ACHN (cell line): ENCODE data around the gene THSD4.
"Not testable (repeated sequence)": the region's sequence is repeated elsewhere in the genome, so short reads cannot be mapped to it uniquely, and the experiment has no call there.

Experiments used
- DNase-seq: peaks from one replicate; pipeline ENCODE4 v3.0.0-alpha.2; 2015
- in situ Hi-C: cut with HindIII; loops from 2 replicates; pipeline ENCODE4 v1.10.0; 2017; ENCODE audit warnings: low sequenced_read_pairs, low pct_ligation_motif_present, low pct_unique_long_range_greater_than_20kb

THSD4 gene

GRCh38 chr15:71167445-71168165 is 52.3 kb downstream of the THSD4 start:
- in situ Hi-C loops = no loop called here
- no peak for DNase-seq

- DNase-seq = no peak
- in situ Hi-C loops = no loop called here
Measured at GRCh38 chr15:71168166-71168834, 53.0 kb downstream of the THSD4 start.

GRCh38 chr15:71170163-71170562 is 54.9 kb downstream of the THSD4 start:
- DNase-seq = no peak
- in situ Hi-C loops = no loop called here

- DNase-seq = no peak
- in situ Hi-C loops = no loop called here
Measured at GRCh38 chr15:71171195-71171594, 55.9 kb downstream of the THSD4 start.

GRCh38 chr15:71174360-71174759 is 59.1 kb downstream of the THSD4 start:
- in situ Hi-C loops, DNase-seq: not testable (repeated sequence)

- no peak for DNase-seq
Measured at GRCh38 chr15:71180986-71181853, 65.9 kb downstream of the THSD4 start.

GRCh38 chr15:71182522-71182921 is 67.3 kb downstream of the THSD4 start:
- DNase-seq = no peak
- in situ Hi-C loops = no loop called here

More at GRCh38 chr15:71180986-71181853, 65.9 kb downstream of the THSD4 start:
- in situ Hi-C loops = no loop called here

GRCh38 chr15:71183063-71183462 is 67.8 kb downstream of the THSD4 start:
- in situ Hi-C loops = no loop called here
- DNase-seq = no peak

- no peak for DNase-seq
- in situ Hi-C loops = no loop called here
Measured at GRCh38 chr15:71185706-71186105, 70.4 kb downstream of the THSD4 start.

GRCh38 chr15:71186267-71186666 is 71.0 kb downstream of the THSD4 start:
- in situ Hi-C loops = no loop called here

GRCh38 chr15:71187078-71187477 is 71.8 kb downstream of the THSD4 start:
- DNase-seq = no peak
- in situ Hi-C loops = no loop called here

More at GRCh38 chr15:71186267-71186666, 71.0 kb downstream of the THSD4 start:
- DNase-seq = no peak

- in situ Hi-C loops = no loop called here
- DNase-seq = no peak
Measured at GRCh38 chr15:71187526-71187925, 72.3 kb downstream of the THSD4 start.

GRCh38 chr15:71189718-71190117 is 74.4 kb downstream of the THSD4 start:
- DNase-seq = no peak
- in situ Hi-C loops = no loop called here

GRCh38 chr15:71191296-71191695 is 76.0 kb downstream of the THSD4 start:
- DNase-seq = no peak
- in situ Hi-C loops = no loop called here

- in situ Hi-C loops = no loop called here
- DNase-seq = no peak
Measured at GRCh38 chr15:71192816-71193215, 77.5 kb downstream of the THSD4 start.

GRCh38 chr15:71194286-71194685 is 79.0 kb downstream of the THSD4 start:
- in situ Hi-C loops = no loop called here
- no peak for DNase-seq

- in situ Hi-C loops = no loop called here
- peak; percentile 7 for DNase-seq
Measured at GRCh38 chr15:71195242-71195641, 80.0 kb downstream of the THSD4 start.

- in situ Hi-C loops = no loop called here
- DNase-seq = no peak
Measured at GRCh38 chr15:71197620-71198019, 82.3 kb downstream of the THSD4 start.

- no peak for DNase-seq
- in situ Hi-C loops = no loop called here
Measured at GRCh38 chr15:71198846-71199245, 83.6 kb downstream of the THSD4 start.
